ENCODE measurements around the gene C2CD2.

Gene C2CD2

GRCh38 chr21:41923631-41924367 lies 30.0 kb downstream of the C2CD2 start:
- Mint-ChIP-seq H3K4me3 (peak overlapping the region; percentile 53), H3K36me3 (ENCODE audit: low read depth) (peaks cover 3% of the 10 kb centered on the region), H3K4me1 (ENCODE audit: low read depth) (peaks cover 59% of the 10 kb centered on the region), H3K27ac (peak overlapping the region; percentile 87), H3K27me3 (no peaks in the 10 kb centered on the region), H3K9me3 (no peaks in the 10 kb centered on the region)
- DNase-seq: no peak

DNA sequence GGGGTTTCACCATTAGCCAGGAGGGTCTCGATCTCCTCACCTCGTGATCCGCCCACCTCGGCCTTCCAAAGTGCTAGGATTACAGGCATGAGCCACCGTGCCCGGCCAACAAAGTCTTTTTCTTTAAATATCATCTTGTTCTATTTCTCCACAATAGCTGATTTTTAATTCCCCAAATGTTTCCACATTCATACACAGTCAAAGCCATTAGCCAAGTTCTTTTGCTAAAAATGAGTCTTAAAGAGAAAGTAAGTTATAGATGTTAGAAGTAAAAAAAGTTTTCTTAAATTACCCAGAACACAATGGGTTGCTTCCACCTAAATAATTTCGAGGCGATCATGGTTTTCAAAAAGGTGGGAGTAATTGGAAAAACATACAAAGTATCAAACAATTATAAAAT lies 30.6 kb downstream of the C2CD2 start:
- H3K36me3 Mint-ChIP-seq (ENCODE audit: low read depth): peaks cover 4% of the 10 kb centered on the region
- no peaks in the 10 kb centered on the region for H3K27me3 Mint-ChIP-seq
- peaks cover 55% of the 10 kb centered on the region for H3K4me1 Mint-ChIP-seq (ENCODE audit: low read depth)
- no peaks in the 10 kb centered on the region for H3K9me3 Mint-ChIP-seq
- peak overlapping the region; percentile 53 for H3K4me3 Mint-ChIP-seq
- no peak for DNase-seq
- H3K27ac Mint-ChIP-seq: peak overlapping the region; percentile 87

- no peaks in the 10 kb centered on the region for H3K27me3 Mint-ChIP-seq
- peaks cover 21% of the 10 kb centered on the region for H3K36me3 Mint-ChIP-seq (ENCODE audit: low read depth)
- H3K4me3 Mint-ChIP-seq: no peak overlapping the region
- no peak overlapping the region for H3K27ac Mint-ChIP-seq
- H3K9me3 Mint-ChIP-seq: no peaks in the 10 kb centered on the region
- peaks cover 41% of the 10 kb centered on the region for H3K4me1 Mint-ChIP-seq (ENCODE audit: low read depth)
- no peak for DNase-seq
Measured at GRCh38 chr21:41921021-41921420, 32.8 kb downstream of the C2CD2 start.

DNA sequence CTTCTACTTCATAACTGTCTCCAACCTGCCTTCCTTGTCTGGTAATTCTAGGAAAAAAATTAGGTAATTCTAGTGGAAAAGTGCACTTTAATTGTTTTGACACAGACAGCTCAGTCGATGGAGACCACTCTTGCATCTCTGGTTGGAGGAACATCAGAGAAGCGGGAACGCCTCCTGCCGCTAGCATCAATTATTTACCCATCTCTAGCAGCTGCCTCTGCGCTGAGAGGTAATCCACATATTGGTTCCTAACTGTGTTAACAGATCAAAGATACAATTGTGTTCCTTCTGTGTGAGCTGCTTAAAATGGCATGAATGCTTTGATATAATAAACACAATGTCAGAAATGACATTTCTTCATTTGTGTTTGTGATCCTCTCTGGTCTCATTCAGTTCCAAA lies 33.3 kb downstream of the C2CD2 start:
- Mint-ChIP-seq H3K4me1 (ENCODE audit: low read depth) (peaks cover 35% of the 10 kb centered on the region), H3K27ac (peak overlapping the region; percentile 51), H3K9me3 (no peaks in the 10 kb centered on the region), H3K36me3 (ENCODE audit: low read depth) (peaks cover 23% of the 10 kb centered on the region), H3K4me3 (no peak overlapping the region), H3K27me3 (no peaks in the 10 kb centered on the region)
- no peak for DNase-seq

GRCh38 chr21:41919666-41920398 lies 34.0 kb downstream of the C2CD2 start:
- no peak for DNase-seq
- H3K27me3 Mint-ChIP-seq: no peaks in the 10 kb centered on the region
- H3K27ac Mint-ChIP-seq: no peak overlapping the region
- peaks cover 27% of the 10 kb centered on the region for H3K36me3 Mint-ChIP-seq (ENCODE audit: low read depth)
- no peaks in the 10 kb centered on the region for H3K9me3 Mint-ChIP-seq
- no peak overlapping the region for H3K4me3 Mint-ChIP-seq
- H3K4me1 Mint-ChIP-seq (ENCODE audit: low read depth): peaks cover 30% of the 10 kb centered on the region

DNA sequence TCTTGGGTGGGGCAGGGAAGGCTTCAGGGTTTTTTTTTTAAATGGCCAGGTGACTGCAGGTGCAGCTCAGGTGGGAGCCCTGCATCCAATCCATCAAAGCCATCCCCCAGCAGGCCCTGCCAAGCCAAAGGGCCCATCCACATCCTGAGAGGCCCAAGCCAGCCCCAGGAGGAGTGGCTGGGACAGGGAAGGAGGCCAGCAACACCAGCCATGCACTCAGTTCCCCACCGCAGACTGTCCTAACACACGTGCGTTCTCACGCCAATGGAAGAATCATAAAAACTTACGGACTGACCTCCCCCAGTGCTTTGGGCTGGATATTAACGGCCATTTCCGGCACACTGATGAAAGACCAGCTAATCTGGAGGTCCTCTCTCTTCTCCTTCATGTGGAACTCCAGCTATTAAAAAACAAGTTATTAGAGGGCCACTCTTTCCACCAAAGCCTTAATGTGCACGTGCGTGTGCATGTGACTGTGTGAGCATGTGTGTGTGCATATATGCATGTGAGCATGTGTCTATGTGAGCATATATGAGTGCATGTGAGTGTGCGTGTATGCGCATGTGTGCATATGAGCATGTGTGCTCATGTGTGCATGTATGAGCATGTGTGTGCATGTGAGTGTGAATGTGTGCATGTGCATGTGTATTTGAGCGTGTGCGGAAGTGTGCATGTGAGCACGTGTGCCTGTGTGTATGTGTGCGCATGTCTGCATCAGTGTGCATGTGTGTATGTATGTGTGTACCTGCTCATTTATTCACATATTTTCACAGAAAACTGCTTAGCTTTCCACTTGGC lies 35.1 kb downstream of the C2CD2 start:
- Mint-ChIP-seq H3K36me3 (ENCODE audit: low read depth) (peaks cover 35% of the 10 kb centered on the region), H3K9me3 (no peaks in the 10 kb centered on the region), H3K4me1 (ENCODE audit: low read depth) (peaks cover 20% of the 10 kb centered on the region), H3K4me3 (no peak overlapping the region), H3K27ac (no peak overlapping the region), H3K27me3 (no peaks in the 10 kb centered on the region)
- DNase-seq: no peak

DNA sequence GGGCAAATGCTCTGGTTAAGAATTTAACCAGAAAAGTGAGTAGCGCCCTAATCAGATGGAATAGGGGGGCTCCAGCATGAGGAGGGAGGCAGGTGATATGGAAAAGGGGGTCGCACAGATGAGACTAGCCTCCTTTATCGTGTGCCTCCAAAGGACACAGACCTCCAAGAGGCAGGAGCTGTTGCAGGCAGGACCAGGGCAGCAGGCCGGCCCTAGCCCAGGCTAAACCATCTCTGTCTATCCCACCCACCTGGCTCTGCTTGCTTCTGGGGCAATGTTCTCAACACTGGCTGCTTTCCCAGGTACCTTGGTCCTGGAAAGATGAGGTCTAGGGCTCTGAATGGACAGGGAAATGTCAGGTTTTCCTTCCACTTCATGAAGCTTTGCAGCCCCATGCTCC lies 36.3 kb downstream of the C2CD2 start:
- peaks cover 10% of the 10 kb centered on the region for H3K4me1 Mint-ChIP-seq (ENCODE audit: low read depth)
- H3K4me3 Mint-ChIP-seq: no peak overlapping the region
- no peaks in the 10 kb centered on the region for H3K9me3 Mint-ChIP-seq
- DNase-seq: no peak
- peaks cover 39% of the 10 kb centered on the region for H3K36me3 Mint-ChIP-seq (ENCODE audit: low read depth)
- H3K27ac Mint-ChIP-seq: no peak overlapping the region
- no peaks in the 10 kb centered on the region for H3K27me3 Mint-ChIP-seq

GRCh38 chr21:41916888-41917433 lies 36.9 kb downstream of the C2CD2 start:
- H3K4me3 Mint-ChIP-seq: no peak overlapping the region
- no peaks in the 10 kb centered on the region for H3K27me3 Mint-ChIP-seq
- H3K36me3 Mint-ChIP-seq (ENCODE audit: low read depth): peaks cover 41% of the 10 kb centered on the region
- H3K9me3 Mint-ChIP-seq: no peaks in the 10 kb centered on the region
- peaks cover 5% of the 10 kb centered on the region for H3K4me1 Mint-ChIP-seq (ENCODE audit: low read depth)
- no peak overlapping the region for H3K27ac Mint-ChIP-seq
- no peak for DNase-seq

- Mint-ChIP-seq H3K9me3 (no peaks in the 10 kb centered on the region), H3K27me3 (no peaks in the 10 kb centered on the region), H3K27ac (no peak overlapping the region), H3K36me3 (ENCODE audit: low read depth) (peaks cover 53% of the 10 kb centered on the region), H3K4me3 (no peak overlapping the region), H3K4me1 (ENCODE audit: low read depth) (no peaks in the 10 kb centered on the region)
- DNase-seq: no peak
Measured at GRCh38 chr21:41914965-41915364, 38.9 kb downstream of the C2CD2 start.

DNA sequence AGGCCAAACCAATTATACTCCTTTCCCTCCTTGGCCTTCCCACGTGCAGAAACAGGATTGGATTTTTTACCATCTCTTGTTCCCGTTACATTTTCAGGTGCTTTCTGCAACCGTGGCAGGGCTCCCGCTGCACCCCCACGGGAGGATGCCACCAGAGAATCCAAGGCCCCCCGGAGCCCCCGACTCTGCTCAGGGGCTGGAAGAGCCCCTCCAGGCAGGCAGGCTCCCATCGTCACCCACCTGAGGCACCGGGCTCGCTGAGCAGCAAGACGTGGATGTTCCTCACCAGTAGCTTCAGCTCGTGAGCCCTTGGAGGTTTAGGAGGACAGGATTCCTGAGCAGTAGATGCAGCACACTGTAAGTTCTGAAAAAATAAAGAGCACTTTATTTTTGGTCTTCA lies 39.5 kb downstream of the C2CD2 start:
- Mint-ChIP-seq H3K36me3 (ENCODE audit: low read depth) (peaks cover 55% of the 10 kb centered on the region), H3K4me3 (no peak overlapping the region), H3K27ac (no peak overlapping the region), H3K27me3 (no peaks in the 10 kb centered on the region), H3K4me1 (ENCODE audit: low read depth) (no peaks in the 10 kb centered on the region), H3K9me3 (no peaks in the 10 kb centered on the region)
- no peak for DNase-seq

GRCh38 chr21:41913230-41913629 lies 40.6 kb downstream of the C2CD2 start:
- peaks cover 59% of the 10 kb centered on the region for H3K36me3 Mint-ChIP-seq (ENCODE audit: low read depth)

DNA sequence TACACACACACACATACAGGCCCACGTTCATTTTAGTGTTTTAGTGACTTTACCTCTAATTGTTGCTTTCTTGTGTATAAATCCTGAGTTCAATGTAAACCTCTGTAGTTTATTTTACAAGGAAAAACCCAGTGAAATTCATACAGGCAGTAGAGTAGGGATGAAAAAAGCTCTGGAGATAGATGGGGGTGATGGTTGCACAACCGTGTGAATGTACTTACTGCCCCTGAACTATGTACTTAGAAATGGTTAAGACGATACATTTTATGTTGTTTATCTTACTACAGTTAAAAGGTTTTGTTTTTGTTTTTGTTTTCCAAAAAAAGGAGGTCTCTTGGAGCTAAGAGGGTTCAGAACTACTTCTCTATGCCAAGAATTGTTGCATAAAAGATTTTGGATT lies 45.0 kb downstream of the C2CD2 start:
- H3K9me3 Mint-ChIP-seq: no peaks in the 10 kb centered on the region
- H3K36me3 Mint-ChIP-seq (ENCODE audit: low read depth): peaks cover 41% of the 10 kb centered on the region
- H3K27me3 Mint-ChIP-seq: no peaks in the 10 kb centered on the region

More at GRCh38 chr21:41913230-41913629, 40.6 kb downstream of the C2CD2 start:
- Mint-ChIP-seq H3K27ac (no peak overlapping the region), H3K9me3 (no peaks in the 10 kb centered on the region), H3K4me3 (no peak overlapping the region), H3K4me1 (ENCODE audit: low read depth) (no peaks in the 10 kb centered on the region), H3K27me3 (no peaks in the 10 kb centered on the region)
- DNase-seq: no peak

GRCh38 chr21:41907496-41908258 lies 46.1 kb downstream of the C2CD2 start:
- H3K27me3 Mint-ChIP-seq: no peaks in the 10 kb centered on the region
- H3K4me3 Mint-ChIP-seq: no peak overlapping the region
- H3K36me3 Mint-ChIP-seq (ENCODE audit: low read depth): peaks cover 39% of the 10 kb centered on the region
- DNase-seq: no peak
- no peaks in the 10 kb centered on the region for H3K9me3 Mint-ChIP-seq
- H3K4me1 Mint-ChIP-seq (ENCODE audit: low read depth): no peaks in the 10 kb centered on the region
- H3K27ac Mint-ChIP-seq: no peak overlapping the region

More for the DNA sequence above, 45.0 kb downstream of the C2CD2 start:
- DNase-seq: no peak
- no peak overlapping the region for H3K27ac Mint-ChIP-seq
- no peak overlapping the region for H3K4me3 Mint-ChIP-seq
- H3K4me1 Mint-ChIP-seq (ENCODE audit: low read depth): no peaks in the 10 kb centered on the region

- Mint-ChIP-seq H3K9me3 (no peaks in the 10 kb centered on the region), H3K36me3 (ENCODE audit: low read depth) (peaks cover 38% of the 10 kb centered on the region), H3K27ac (no peak overlapping the region), H3K27me3 (no peaks in the 10 kb centered on the region), H3K4me1 (ENCODE audit: low read depth) (peaks cover 1% of the 10 kb centered on the region), H3K4me3 (no peak overlapping the region)
- no peak for DNase-seq
Measured at GRCh38 chr21:41906770-41907169, 47.0 kb downstream of the C2CD2 start.

Measured in activated T-cell treated with anti-CD3 and anti-CD28 coated beads, Interleukin-2, amount 50 U/mL, for 24 hours (primary cell).